MM.1S (cell line): Measurements from ENCODE around the gene SLC4A1AP.

Experiments
- DNase-seq: peaks from one replicate; pipeline ENCODE4 v3.0.0-alpha.2; 2015
- H2AFZ ChIP-seq: fragments of 300-600 bp; sonication (generic); 2 replicates; pipeline ENCODE4 v1.6.0; 2016; ENCODE audit warnings: antibody characterized with exemption, low read length
- H3F3A ChIP-seq: fragments of 300-600 bp; sonication (generic); 2 replicates; pipeline ENCODE4 v1.6.1; 2016; ENCODE audit warnings: mild to moderate bottlenecking, antibody characterized with exemption, low read length, moderate library complexity, mixed read lengths; ENCODE audit not compliant: insufficient read depth
- H3K27ac ChIP-seq: fragments of 300-600 bp; sonication (generic); 2 replicates; pipeline ENCODE4 v1.5.1; 2016; ENCODE audit warnings: mild to moderate bottlenecking, low read length
- H3K27me3 ChIP-seq: fragments of 300-600 bp; sonication (generic); replicated peaks from 2 replicates; pipeline ENCODE4 v1.6.0; 2016; ENCODE audit warnings: low read length; ENCODE audit not compliant: insufficient read depth
- H3K36me3 ChIP-seq: fragments of 300-600 bp; sonication (generic); replicated peaks from 2 replicates; pipeline ENCODE4 v1.6.1; 2016; ENCODE audit warnings: mild to moderate bottlenecking, low read length, mixed read lengths; ENCODE audit not compliant: insufficient read depth
- H3K4me1 ChIP-seq: fragments of 300-600 bp; sonication (generic); 2 replicates; pipeline ENCODE4 v1.6.1; 2016; ENCODE audit warnings: low read length, mixed read lengths
- H3K4me2 ChIP-seq: fragments of 300-600 bp; sonication (generic); 2 replicates; pipeline ENCODE4 v1.6.0; 2016; ENCODE audit warnings: low read depth, low read length
- H3K4me3 ChIP-seq: fragments of 300-600 bp; sonication (generic); 2 replicates; pipeline ENCODE4 v1.5.1; 2016; ENCODE audit warnings: low read length, mixed read lengths
- H3K79me2 ChIP-seq: fragments of 300-600 bp; sonication (generic); 2 replicates; pipeline ENCODE4 v1.6.1; 2016; ENCODE audit warnings: mixed run types, low read length, mixed read lengths
- H3K9ac ChIP-seq: fragments of 300-600 bp; sonication (generic); 2 replicates; pipeline ENCODE4 v1.6.1; 2016; ENCODE audit warnings: low read length, mixed read lengths
- H3K9me2 ChIP-seq: fragments of 300-600 bp; sonication (generic); replicated peaks from 2 replicates; pipeline ENCODE4 v1.6.1; 2016; ENCODE audit warnings: mild to moderate bottlenecking, low read length, mixed read lengths; ENCODE audit not compliant: insufficient read depth
- H3K9me3 ChIP-seq: fragments of 300-600 bp; sonication (generic); replicated peaks from 2 replicates; pipeline ENCODE4 v1.6.1; 2016; ENCODE audit warnings: mild to moderate bottlenecking, low read length, mixed read lengths; ENCODE audit not compliant: insufficient read depth
- H4K20me1 ChIP-seq: fragments of 300-600 bp; sonication (generic); 2 replicates; pipeline ENCODE4 v1.6.1; 2016; ENCODE audit warnings: mild to moderate bottlenecking, low read length, moderate library complexity, mixed read lengths; ENCODE audit not compliant: insufficient read depth
- EZH2 ChIP-seq: fragments of 300-600 bp; sonication (generic); optimal IDR thresholded peaks from 2 replicates; pipeline ENCODE3; 2017; ENCODE audit warnings: low read depth, mild to moderate bottlenecking, antibody characterized with exemption, low read length, mixed read lengths
- EZH2phosphoT487 ChIP-seq: fragments of 300-600 bp; sonication (generic); IDR thresholded peaks from 2 replicates; pipeline ENCODE4 v1.6.1; 2018; ENCODE audit warnings: antibody characterized with exemption, low read length
- TF ChIP-seq, protein P1 (sequence below): fragments of 300-600 bp; sonication (generic); IDR thresholded peaks from 2 replicates; pipeline ENCODE4 v1.5.1; 2016; ENCODE audit warnings: antibody characterized with exemption, low read length, mixed read lengths

The SLC4A1AP gene

GRCh38 chr2:27634291-27634690, 29.4 kb upstream of the SLC4A1AP start:
- DNase-seq: no peak
- H3K79me2 ChIP-seq: peaks cover 17% of the 10 kb centered on the region
- TF ChIP-seq, protein P1, sequence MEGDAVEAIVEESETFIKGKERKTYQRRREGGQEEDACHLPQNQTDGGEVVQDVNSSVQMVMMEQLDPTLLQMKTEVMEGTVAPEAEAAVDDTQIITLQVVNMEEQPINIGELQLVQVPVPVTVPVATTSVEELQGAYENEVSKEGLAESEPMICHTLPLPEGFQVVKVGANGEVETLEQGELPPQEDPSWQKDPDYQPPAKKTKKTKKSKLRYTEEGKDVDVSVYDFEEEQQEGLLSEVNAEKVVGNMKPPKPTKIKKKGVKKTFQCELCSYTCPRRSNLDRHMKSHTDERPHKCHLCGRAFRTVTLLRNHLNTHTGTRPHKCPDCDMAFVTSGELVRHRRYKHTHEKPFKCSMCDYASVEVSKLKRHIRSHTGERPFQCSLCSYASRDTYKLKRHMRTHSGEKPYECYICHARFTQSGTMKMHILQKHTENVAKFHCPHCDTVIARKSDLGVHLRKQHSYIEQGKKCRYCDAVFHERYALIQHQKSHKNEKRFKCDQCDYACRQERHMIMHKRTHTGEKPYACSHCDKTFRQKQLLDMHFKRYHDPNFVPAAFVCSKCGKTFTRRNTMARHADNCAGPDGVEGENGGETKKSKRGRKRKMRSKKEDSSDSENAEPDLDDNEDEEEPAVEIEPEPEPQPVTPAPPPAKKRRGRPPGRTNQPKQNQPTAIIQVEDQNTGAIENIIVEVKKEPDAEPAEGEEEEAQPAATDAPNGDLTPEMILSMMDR: no peak
- TF ChIP-seq EZH2phosphoT487: no peak
- no peak for TF ChIP-seq EZH2
- no peak overlapping the region for H3K4me2 ChIP-seq
- no peak overlapping the region for H2AFZ ChIP-seq
- no peaks in the 10 kb centered on the region for H3K4me1 ChIP-seq
- no peak overlapping the region for H3K9ac ChIP-seq
- no peaks in the 10 kb centered on the region for H3K27me3 ChIP-seq
- H4K20me1 ChIP-seq: no peaks in the 10 kb centered on the region
- H3K4me3 ChIP-seq: no peak overlapping the region
- H3K9me2 ChIP-seq: no peaks in the 10 kb centered on the region
- no peaks in the 10 kb centered on the region for H3F3A ChIP-seq
- H3K9me3 ChIP-seq: no peaks in the 10 kb centered on the region
- peaks cover 3% of the 10 kb centered on the region for H3K36me3 ChIP-seq
- no peak overlapping the region for H3K27ac ChIP-seq

- no peak for DNase-seq
- no peaks in the 10 kb centered on the region for H3K27me3 ChIP-seq
These were observed 26.9 kb upstream of the SLC4A1AP start for GRCh38 chr2:27636766-27637165.

GRCh38 chr2:27638037-27638637, 25.6 kb upstream of the SLC4A1AP start:
- Histone ChIP-seq H3K36me3 (peaks cover 3% of the 10 kb centered on the region; the same call in 1 of the 2 replicates), H3K9me2 (no peaks in the 10 kb centered on the region), H3K27me3 (no peaks in the 10 kb centered on the region), H3K9me3 (no peaks in the 10 kb centered on the region), H3F3A (no peaks in the 10 kb centered on the region), H3K9ac (no peak overlapping the region), H4K20me1 (no peaks in the 10 kb centered on the region), H3K4me3 (no peak overlapping the region), H2AFZ (no peak overlapping the region), H3K79me2 (no peaks in the 10 kb centered on the region), H3K27ac (no peak overlapping the region), H3K4me1 (no peaks in the 10 kb centered on the region), H3K4me2 (no peak overlapping the region)
- TF ChIP-seq, protein P1: no peak
- TF ChIP-seq EZH2: no peak
- no peak for DNase-seq

More at GRCh38 chr2:27636766-27637165, 26.9 kb upstream of the SLC4A1AP start:
- no peaks in the 10 kb centered on the region for H4K20me1 ChIP-seq
- no peaks in the 10 kb centered on the region for H3K79me2 ChIP-seq
- no peak for TF ChIP-seq EZH2
- TF ChIP-seq, protein P1: no peak
- no peak for TF ChIP-seq EZH2phosphoT487
- no peak overlapping the region for H3K27ac ChIP-seq
- no peak overlapping the region for H3K4me2 ChIP-seq
- no peaks in the 10 kb centered on the region for H3K9me3 ChIP-seq
- no peaks in the 10 kb centered on the region for H3K4me1 ChIP-seq
- H3F3A ChIP-seq: no peaks in the 10 kb centered on the region
- H3K9ac ChIP-seq: no peak overlapping the region
- no peak overlapping the region for H2AFZ ChIP-seq
- H3K4me3 ChIP-seq: no peak overlapping the region
- no peaks in the 10 kb centered on the region for H3K9me2 ChIP-seq
- H3K36me3 ChIP-seq: peaks cover 3% of the 10 kb centered on the region
